ENCODE data around the gene RLBP1. TPM values are rescaled to one million over a fixed set of nuclear protein-coding genes. Genes with fewer than 3 reads are reported as not detected.
A peak's percentile ranks its signal among the peaks of the same experiment; 100 is the strongest.

Gene RLBP1
- total RNA-seq, 4 donors from 2014 or later, result not detected

DNA sequence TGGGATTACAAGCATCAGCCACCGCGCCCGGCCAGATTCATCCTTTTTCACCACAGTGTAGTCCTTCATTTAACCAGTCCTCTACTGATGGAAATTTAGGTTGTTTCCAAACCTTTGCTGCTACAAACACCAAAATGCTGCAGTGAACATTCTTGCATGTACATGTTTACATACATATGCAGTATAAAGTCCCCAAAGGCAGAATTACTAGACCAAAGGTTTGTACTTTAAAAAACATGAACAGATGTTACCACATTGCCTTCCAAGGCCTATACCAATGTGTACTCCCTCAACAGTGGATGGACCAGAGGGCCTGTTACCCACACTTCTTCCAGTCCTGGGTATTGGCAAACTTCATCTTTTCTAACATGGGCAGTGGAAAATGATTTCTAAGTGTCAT lies 51.0 kb downstream of the RLBP1 start:
- no peaks in the 10 kb centered on the region for H3K27me3 ChIP-seq
- H3K27ac ChIP-seq, result no peak overlapping the region
- H3K36me3 ChIP-seq, result peaks cover 0 to 23% (median 0%) of the 10 kb centered on the region in 3 donors
- no peaks in the 10 kb centered on the region for H3K9me3 ChIP-seq
- intact Hi-C loops (cut with DNase I), result loop anchor here (10.0 kb wide), 1 partner anchor 266 kb away; no protein-coding TSS in a partner anchor
- no peak overlapping the region for H3K4me3 ChIP-seq
- 96 to 97% methylated on average over 3 of the region's 3 CpGs for WGBS, 2 donors
- no peak for DNase-seq
- TF ChIP-seq POLR2A (IDR thresholded peaks at IDR 0.05), result no peak
- TF ChIP-seq, protein P1, sequence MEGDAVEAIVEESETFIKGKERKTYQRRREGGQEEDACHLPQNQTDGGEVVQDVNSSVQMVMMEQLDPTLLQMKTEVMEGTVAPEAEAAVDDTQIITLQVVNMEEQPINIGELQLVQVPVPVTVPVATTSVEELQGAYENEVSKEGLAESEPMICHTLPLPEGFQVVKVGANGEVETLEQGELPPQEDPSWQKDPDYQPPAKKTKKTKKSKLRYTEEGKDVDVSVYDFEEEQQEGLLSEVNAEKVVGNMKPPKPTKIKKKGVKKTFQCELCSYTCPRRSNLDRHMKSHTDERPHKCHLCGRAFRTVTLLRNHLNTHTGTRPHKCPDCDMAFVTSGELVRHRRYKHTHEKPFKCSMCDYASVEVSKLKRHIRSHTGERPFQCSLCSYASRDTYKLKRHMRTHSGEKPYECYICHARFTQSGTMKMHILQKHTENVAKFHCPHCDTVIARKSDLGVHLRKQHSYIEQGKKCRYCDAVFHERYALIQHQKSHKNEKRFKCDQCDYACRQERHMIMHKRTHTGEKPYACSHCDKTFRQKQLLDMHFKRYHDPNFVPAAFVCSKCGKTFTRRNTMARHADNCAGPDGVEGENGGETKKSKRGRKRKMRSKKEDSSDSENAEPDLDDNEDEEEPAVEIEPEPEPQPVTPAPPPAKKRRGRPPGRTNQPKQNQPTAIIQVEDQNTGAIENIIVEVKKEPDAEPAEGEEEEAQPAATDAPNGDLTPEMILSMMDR (IDR thresholded peaks at IDR 0.05), result no peak
- peaks cover 3 to 56% (median 22%) of the 10 kb centered on the region in 3 donors for H3K4me1 ChIP-seq

DNA sequence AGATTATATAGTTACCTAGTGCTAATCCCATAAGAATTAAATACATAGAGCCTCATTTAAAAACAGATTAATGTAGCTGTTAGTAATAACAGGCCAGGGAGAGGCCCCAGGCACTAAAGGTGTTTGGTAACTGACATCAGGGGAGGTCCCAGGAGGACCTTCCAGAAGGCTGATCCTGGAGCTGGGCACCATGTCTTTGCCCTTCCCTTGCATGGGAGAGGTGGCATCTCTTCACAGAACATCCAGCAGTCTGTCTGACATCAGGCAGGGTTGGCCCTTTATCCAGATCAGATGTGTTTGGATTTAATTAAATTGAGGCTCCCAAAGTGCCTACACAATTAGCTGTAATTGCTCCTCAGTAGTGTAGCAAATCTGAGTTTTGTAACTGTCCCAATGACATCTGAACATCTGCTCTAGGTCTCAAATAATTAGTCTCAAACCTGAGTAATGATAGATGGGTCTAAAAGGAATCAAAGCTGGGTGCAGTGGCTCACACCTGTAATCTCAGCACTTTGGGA lies 53.0 kb downstream of the RLBP1 start:
- no peaks in the 10 kb centered on the region for H3K27me3 ChIP-seq
- no peak for DNase-seq
- peaks cover 0 to 54% (median 22%) of the 10 kb centered on the region in 3 donors for H3K4me1 ChIP-seq
- no peaks in the 10 kb centered on the region for H3K9me3 ChIP-seq
- no peak for TF ChIP-seq POLR2A (IDR thresholded peaks at IDR 0.05)
- TF ChIP-seq, protein P1 (IDR thresholded peaks at IDR 0.05), result no peak
- H3K36me3 ChIP-seq, result peaks cover 2 to 24% (median 4%) of the 10 kb centered on the region in 3 donors
- H3K27ac ChIP-seq, result peak overlapping the region in 3 of 4 donors; percentile 48 to 64 (median 61)
- intact Hi-C loops (cut with DNase I), result no loop called here
- H3K4me3 ChIP-seq, result no peak overlapping the region

DNA sequence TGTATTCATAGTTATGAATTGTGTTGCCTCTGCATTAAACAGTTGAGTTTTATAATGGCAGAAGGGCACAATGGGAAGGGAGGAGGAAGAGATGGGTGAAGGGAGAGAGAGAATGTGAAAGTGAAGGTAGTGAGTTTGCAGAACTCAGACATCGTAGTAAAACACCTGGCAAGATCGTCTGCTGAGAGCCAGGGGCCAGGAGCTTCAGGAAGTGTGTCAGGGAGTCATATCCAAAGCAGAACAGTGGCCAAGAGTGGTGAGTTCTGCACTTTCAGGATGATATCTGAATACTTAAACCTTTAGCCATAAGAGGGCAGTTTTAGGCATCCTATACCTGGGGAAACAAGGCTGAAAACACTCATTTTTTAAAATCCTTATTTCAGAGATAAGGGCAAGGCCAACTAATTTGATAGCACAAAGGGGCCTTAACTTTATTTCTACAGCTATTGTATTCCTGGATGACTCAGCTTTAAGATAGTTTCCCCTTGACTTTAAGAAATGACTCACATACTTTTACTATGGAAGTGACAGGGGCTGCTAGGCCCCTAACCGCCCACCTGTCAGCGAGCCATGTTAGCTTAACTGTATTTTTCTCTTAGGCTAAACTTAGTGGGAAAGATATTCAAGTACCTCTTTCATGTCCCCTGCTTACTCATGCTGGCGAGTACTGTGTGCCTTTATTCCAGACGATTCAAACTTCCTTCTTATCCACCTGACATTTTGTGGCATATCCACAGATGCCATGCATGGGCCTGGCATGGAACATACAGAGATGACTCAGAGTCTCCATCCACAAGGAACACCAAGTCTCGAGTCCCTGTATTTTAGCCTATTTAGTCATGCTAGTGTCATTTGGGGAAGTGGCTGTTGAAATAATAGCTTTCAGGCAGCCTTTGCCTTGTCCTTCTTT lies 53.9 kb downstream of the RLBP1 start:
- Histone ChIP-seq H3K27ac (peak overlapping the region; percentile 20 to 64 (median 54)), H3K27me3 (no peaks in the 10 kb centered on the region), H3K4me3 (no peak overlapping the region), H3K36me3 (peaks cover 2 to 18% (median 4%) of the 10 kb centered on the region in 3 donors), H3K4me1 (peaks cover 0 to 54% (median 22%) of the 10 kb centered on the region in 3 donors), H3K9me3 (no peaks in the 10 kb centered on the region)
- 8 to 19% methylated on average over 7 of the region's 7 CpGs for WGBS, 2 donors
- no peak for DNase-seq
- intact Hi-C loops (cut with DNase I), result no loop called here
- TF ChIP-seq POLR2A (IDR thresholded peaks at IDR 0.05), result no peak
- TF ChIP-seq, protein P1 (IDR thresholded peaks at IDR 0.05), result peak in 1 of 6 experiments; percentile 7

DNA sequence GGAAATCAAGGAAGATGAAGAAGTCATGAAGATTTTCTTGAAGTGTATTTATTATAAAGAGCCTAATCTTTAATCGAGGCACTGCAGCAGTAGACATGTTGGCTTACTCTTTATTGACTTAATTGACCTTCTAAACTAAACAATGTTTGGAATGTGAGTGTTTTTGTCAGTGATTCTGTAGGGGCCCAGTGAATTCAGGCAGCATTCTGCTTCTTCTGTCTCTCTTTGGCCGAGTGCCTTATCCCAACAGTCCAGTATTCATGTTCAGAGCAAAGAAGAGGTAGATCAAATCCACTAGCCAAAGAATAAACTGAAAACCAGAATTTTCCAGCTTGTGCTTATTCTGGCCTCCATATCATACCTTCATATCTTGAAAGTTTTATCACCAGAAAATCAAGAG lies 55.7 kb downstream of the RLBP1 start:
- Histone ChIP-seq H3K27me3 (no peaks in the 10 kb centered on the region), H3K4me1 (peaks cover 0 to 47% (median 22%) of the 10 kb centered on the region in 3 donors), H3K4me3 (no peak overlapping the region), H3K9me3 (no peaks in the 10 kb centered on the region), H3K27ac (peak overlapping the region in 1 of 4 donors; percentile 23), H3K36me3 (peaks cover 2 to 30% (median 4%) of the 10 kb centered on the region in 3 donors)
- 50 to 68% methylated on average over 2 of the region's 2 CpGs for WGBS, 2 donors
- no peak for TF ChIP-seq POLR2A (IDR thresholded peaks at IDR 0.05)
- TF ChIP-seq, protein P1 (IDR thresholded peaks at IDR 0.05), result no peak
- intact Hi-C loops (cut with DNase I), result no loop called here
- DNase-seq, result no peak

DNA sequence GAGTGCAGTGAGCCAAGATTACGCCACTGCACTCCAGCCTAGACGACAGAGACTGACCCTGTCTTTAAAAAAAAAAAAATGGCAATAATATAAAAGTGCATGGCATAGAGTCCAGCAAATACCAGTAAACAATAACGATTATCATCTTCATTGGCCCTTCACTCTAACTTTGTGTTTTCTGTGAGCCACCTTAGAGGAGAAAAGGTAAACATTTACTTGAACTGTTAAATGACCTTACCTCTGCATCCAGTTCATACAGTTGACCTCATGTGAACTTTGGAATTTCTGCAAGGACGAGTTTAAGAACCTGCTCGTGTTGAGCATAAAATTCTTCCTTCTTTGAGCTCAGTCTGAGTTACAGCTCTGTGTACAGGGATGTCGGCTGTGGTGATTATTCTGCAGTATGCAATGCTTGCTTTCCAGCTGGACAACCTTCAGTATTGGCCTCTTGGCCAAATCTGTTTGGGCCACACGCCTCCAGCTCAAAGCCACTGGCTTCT lies 56.6 kb downstream of the RLBP1 start:
- no peaks in the 10 kb centered on the region for H3K27me3 ChIP-seq
- no peak for TF ChIP-seq POLR2A (IDR thresholded peaks at IDR 0.05)
- TF ChIP-seq, protein P1 (IDR thresholded peaks at IDR 0.05), result no peak
- intact Hi-C loops (cut with DNase I), result no loop called here
- WGBS, 2 donors, result 70 to 74% methylated on average over 7 of the region's 7 CpGs
- peaks cover 2 to 34% (median 4%) of the 10 kb centered on the region in 3 donors for H3K36me3 ChIP-seq
- no peak overlapping the region for H3K4me3 ChIP-seq
- peaks cover 0 to 47% (median 22%) of the 10 kb centered on the region in 3 donors for H3K4me1 ChIP-seq
- no peaks in the 10 kb centered on the region for H3K9me3 ChIP-seq
- DNase-seq, result no peak
- no peak overlapping the region for H3K27ac ChIP-seq

All from esophagus squamous epithelium (tissue), 5 donors.